Endothelial cell of umbilical vein (primary cell): ENCODE data around the gene OR2B6. TPM values are rescaled to one million over a fixed set of nuclear protein-coding genes. Genes with fewer than 3 reads are reported as not detected.

Experiments
- BruUV-seq: library from RNA; stranded (reverse); fragments of 400-500 nt; replicated peaks from 2 replicates; lab custom pipeline; 2021; lab: Mats Ljungman, UMichigan
- CTCF ChIA-PET: fragments of 300-600, 350-600 bp; sonication (Branson Sonifier 250); formaldehyde crosslinking; loops from one replicate; lab custom pipeline; 2021; ENCODE audit warnings: antibody characterized with exemption, inconsistent platforms; lab: Charles Lee
- POLR2A ChIA-PET: fragments of 300-600, 350-600 bp; sonication (Branson Sonifier 250); formaldehyde crosslinking; loops from one replicate; lab custom pipeline; 2021; ENCODE audit warnings: antibody characterized with exemption, inconsistent platforms; lab: Charles Lee
- DNase-seq: peaks from one replicate; pipeline ENCODE4 v3.0.0-alpha.2; 2011; ENCODE audit warnings: low read depth, low spot score
- FAIRE-seq: peaks from 2 replicates; lab custom pipeline; 2011; peaks lifted over from hg19 to GRCh38; lab: Jason Lieb, UNC
- H2AFZ ChIP-seq: 2 replicates; pipeline ENCODE4 v1.6.0; 2012; ENCODE audit warnings: low read depth, low read length, control low read depth, inconsistent platforms
- H3K27ac ChIP-seq: 2 replicates; pipeline ENCODE4 v1.5.1; 2011; ENCODE audit warnings: low read depth, mild to moderate bottlenecking, control low read depth, low read length, moderate library complexity; ENCODE audit not compliant: insufficient read depth
- H3K27me3 ChIP-seq, 2 experiments: 2 replicates each; pipeline versions ENCODE4 v1.6.0 to v1.6.1; 2011; ENCODE audit warnings: low read length in 2 of 2, mixed read lengths in 1 of 2; ENCODE audit not compliant: control insufficient read depth in 2 of 2, insufficient read depth in 2 of 2
- H3K36me3 ChIP-seq, 2 experiments: 2 replicates in 1 of 2; 3 replicates in 1 of 2; pipeline ENCODE4 v1.5.1; 2011; ENCODE audit warnings: low read length in 2 of 2, mild to moderate bottlenecking in 1 of 2, moderate library complexity in 1 of 2; ENCODE audit not compliant: control insufficient read depth in 2 of 2, insufficient read depth in 2 of 2; ENCODE audit errors: extremely low read depth in 1 of 2
- H3K4me1 ChIP-seq: 3 replicates; pipeline ENCODE4 v1.5.1; 2011; ENCODE audit warnings: mild to moderate bottlenecking, low read length; ENCODE audit not compliant: control insufficient read depth, insufficient read depth; ENCODE audit errors: extremely low read depth
- H3K4me2 ChIP-seq: 2 replicates; pipeline ENCODE4 v1.6.1; 2011; ENCODE audit warnings: low read length, control low read depth, mixed read lengths; ENCODE audit not compliant: insufficient read depth
- H3K4me3 ChIP-seq, 3 experiments: fragments of 200-600 bp in 1 of 3; sonication (generic), shearing (Covaris generic) in 1 of 3; replicated peaks in 1 of 3; 2 replicates each; pipeline ENCODE4 v1.5.1; 2011 to 2016; ENCODE audit warnings: control low read depth in 3 of 3, low read length in 3 of 3, mild to moderate bottlenecking in 2 of 3, inconsistent platforms in 1 of 3, low read depth in 1 of 3, moderate library complexity in 1 of 3; ENCODE audit not compliant: insufficient read depth in 1 of 3
- H3K79me2 ChIP-seq: 2 replicates; pipeline ENCODE4 v1.6.0; 2012; ENCODE audit warnings: low read length, inconsistent platforms; ENCODE audit not compliant: control insufficient read depth, insufficient read depth
- H3K9ac ChIP-seq: replicated peaks from 2 replicates; pipeline ENCODE3; 2011; ENCODE audit warnings: low read length, control low read depth; ENCODE audit not compliant: insufficient read depth; ENCODE audit errors: extremely low read depth
- H3K9me1 ChIP-seq: replicated peaks from 3 replicates; pipeline ENCODE4 v1.6.0; 2011; ENCODE audit warnings: mild to moderate bottlenecking, low read length; ENCODE audit not compliant: control insufficient read depth, insufficient read depth; ENCODE audit errors: extremely low read depth
- H3K9me3 ChIP-seq: replicated peaks from 2 replicates; pipeline ENCODE4 v1.5.1; 2012; ENCODE audit warnings: low read length, inconsistent platforms; ENCODE audit not compliant: control insufficient read depth, insufficient read depth
- H4K20me1 ChIP-seq: replicated peaks from 2 replicates; pipeline ENCODE3; 2011; ENCODE audit warnings: mild to moderate bottlenecking, low read length; ENCODE audit not compliant: control insufficient read depth, insufficient read depth; ENCODE audit errors: extremely low read depth
- EZH2 ChIP-seq: IDR thresholded peaks from 2 replicates; pipeline ENCODE4 v1.6.1; 2012; ENCODE audit warnings: borderline replicate concordance, low read depth, mild to moderate bottlenecking, moderate library complexity, low read length, inconsistent platforms; ENCODE audit not compliant: severe bottlenecking
- FOS ChIP-seq: IDR thresholded peaks from 2 replicates; pipeline ENCODE4 v1.6.1; 2011; ENCODE audit warnings: mild to moderate bottlenecking, low read length, moderate library complexity, borderline replicate concordance; ENCODE audit not compliant: insufficient read depth
- GATA2 ChIP-seq: IDR thresholded peaks from 2 replicates; pipeline ENCODE4 v1.7.0; 2011; ENCODE audit warnings: low read depth, mild to moderate bottlenecking, moderate library complexity, mixed read lengths, low read length; ENCODE audit not compliant: insufficient read length, insufficient read depth
- JUN ChIP-seq: IDR thresholded peaks from 2 replicates; pipeline ENCODE4 v1.6.1; 2011; ENCODE audit warnings: borderline replicate concordance, low read depth; ENCODE audit not compliant: insufficient read length, insufficient read depth
- MYC ChIP-seq: IDR thresholded peaks from one replicate; pipeline ENCODE4 v1.6.1; 2011; ENCODE audit warnings: mild to moderate bottlenecking, low read depth, low read length
- POLR2A ChIP-seq: IDR thresholded peaks from 2 replicates; pipeline ENCODE4 v1.6.1; 2012; ENCODE audit warnings: low read depth, mild to moderate bottlenecking, control low read depth, low read length
- POLR2AphosphoS5 ChIP-seq: IDR thresholded peaks from 2 replicates; pipeline ENCODE4 v1.6.1; 2012; ENCODE audit warnings: low read depth, mild to moderate bottlenecking, control low read depth, low read length, moderate library complexity; ENCODE audit not compliant: insufficient read depth
- dilution Hi-C: fragments of 300-500 bp; cut with MboI; formaldehyde crosslinking; loops from one replicate; pipeline ENCODE4 v1.15.0; 2019; ENCODE audit warnings: low sequenced_read_pairs; ENCODE audit not compliant: extremely low pct_ligation_motif_present
- intact Hi-C: fragments of 100-400 bp; cut with micrococcal nuclease; formaldehyde crosslinking; loops from one replicate; pipeline ENCODE4 v1.10.0; 2022
- polyA plus RNA-seq, 4 experiments: library from polyadenylated mRNA; depleted of rRNA in 3 of 4; stranded (reverse) in 3 of 4; unstranded in 1 of 4; fragments of >200 nt; gene quantifications; 2 replicates each; pipeline versions ENCODE4 v1.2.1 to v1.2.3, GENCODE V29; 2011 to 2012; ENCODE audit warnings: missing spikeins in 1 of 4
- total RNA-seq: library from RNA; stranded (reverse); gene quantifications from 2 replicates; pipeline ENCODE4 v1.2.3, GENCODE V29; 2021
- TF ChIP-seq, protein P1 (sequence below): IDR thresholded peaks from 2 replicates; pipeline ENCODE4 v1.6.1; 2011; ENCODE audit not compliant: insufficient read depth, insufficient read length
- TF ChIP-seq, protein P2 (sequence below), 2 donors: IDR thresholded peaks; 1 replicate in 1 of 2; 2 replicates in 1 of 2; pipeline ENCODE4 v1.5.1; 2011; ENCODE audit warnings: low read length in 2 of 2, mild to moderate bottlenecking in 2 of 2, moderate library complexity in 2 of 2, control low read depth in 1 of 2, inconsistent platforms in 1 of 2, low read depth in 1 of 2; ENCODE audit not compliant: insufficient read depth in 1 of 2; ENCODE audit errors: extremely low read depth in 1 of 2

OR2B6 gene
- total and polyA plus RNA-seq, 2 donors (not counting 3 experiments of a cell fraction or from before 2014, with no cell fraction given) = not detected

DNA sequence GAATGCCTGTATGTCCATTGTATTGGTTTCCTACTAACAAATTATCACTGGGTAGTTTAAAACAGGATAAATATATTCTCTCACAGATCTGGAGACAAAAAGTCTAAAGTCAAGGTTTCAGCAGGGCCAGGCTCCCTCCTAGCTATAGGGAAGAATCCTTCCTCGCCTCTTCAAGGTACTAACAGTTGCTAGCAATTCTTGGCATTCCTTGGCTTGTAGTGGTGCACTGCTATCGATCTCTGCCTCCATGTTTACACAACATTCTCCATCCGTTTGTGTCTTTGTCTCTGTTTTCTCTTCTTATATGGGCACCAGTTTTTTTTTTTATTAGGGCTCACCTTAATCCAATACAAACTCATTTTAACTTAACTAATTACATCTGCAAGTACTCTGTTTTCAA lies 48.9 kb downstream of the OR2B6 start:
- dilution Hi-C loops (no loop called here), intact Hi-C loops (no loop called here)
- POLR2A ChIA-PET = no interaction called here
- CTCF ChIA-PET = no interaction called here
- no TSS peak for BruUV-seq
- no peak overlapping the region for H2AFZ ChIP-seq
- no peak overlapping the region for H3K4me3 ChIP-seq
- no peak for FAIRE-seq
- no peak for TF ChIP-seq POLR2AphosphoS5
- no peak for TF ChIP-seq POLR2A
- TF ChIP-seq JUN = no peak
- no peak for TF ChIP-seq FOS
- TF ChIP-seq, protein P1, sequence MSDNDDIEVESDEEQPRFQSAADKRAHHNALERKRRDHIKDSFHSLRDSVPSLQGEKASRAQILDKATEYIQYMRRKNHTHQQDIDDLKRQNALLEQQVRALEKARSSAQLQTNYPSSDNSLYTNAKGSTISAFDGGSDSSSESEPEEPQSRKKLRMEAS = no peak
- TF ChIP-seq MYC = no peak
- TF ChIP-seq, protein P2, sequence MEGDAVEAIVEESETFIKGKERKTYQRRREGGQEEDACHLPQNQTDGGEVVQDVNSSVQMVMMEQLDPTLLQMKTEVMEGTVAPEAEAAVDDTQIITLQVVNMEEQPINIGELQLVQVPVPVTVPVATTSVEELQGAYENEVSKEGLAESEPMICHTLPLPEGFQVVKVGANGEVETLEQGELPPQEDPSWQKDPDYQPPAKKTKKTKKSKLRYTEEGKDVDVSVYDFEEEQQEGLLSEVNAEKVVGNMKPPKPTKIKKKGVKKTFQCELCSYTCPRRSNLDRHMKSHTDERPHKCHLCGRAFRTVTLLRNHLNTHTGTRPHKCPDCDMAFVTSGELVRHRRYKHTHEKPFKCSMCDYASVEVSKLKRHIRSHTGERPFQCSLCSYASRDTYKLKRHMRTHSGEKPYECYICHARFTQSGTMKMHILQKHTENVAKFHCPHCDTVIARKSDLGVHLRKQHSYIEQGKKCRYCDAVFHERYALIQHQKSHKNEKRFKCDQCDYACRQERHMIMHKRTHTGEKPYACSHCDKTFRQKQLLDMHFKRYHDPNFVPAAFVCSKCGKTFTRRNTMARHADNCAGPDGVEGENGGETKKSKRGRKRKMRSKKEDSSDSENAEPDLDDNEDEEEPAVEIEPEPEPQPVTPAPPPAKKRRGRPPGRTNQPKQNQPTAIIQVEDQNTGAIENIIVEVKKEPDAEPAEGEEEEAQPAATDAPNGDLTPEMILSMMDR (IDR thresholded peaks at IDR 0.05; ENCODE audit: extremely low read depth in 1 of 2, insufficient read depth in 1 of 2, low read depth in 1 of 2, low read length in 2 of 2) = no peak
- no peak for TF ChIP-seq EZH2
- no peak for TF ChIP-seq GATA2
- H4K20me1 ChIP-seq = no peaks in the 10 kb centered on the region
- no peak for DNase-seq
- no peak overlapping the region for H3K9ac ChIP-seq
- no peaks in the 10 kb centered on the region for H3K79me2 ChIP-seq
- H3K27ac ChIP-seq = no peak overlapping the region
- no peaks in the 10 kb centered on the region for H3K9me1 ChIP-seq
- no peaks in the 10 kb centered on the region for H3K9me3 ChIP-seq
- no peaks in the 10 kb centered on the region for H3K36me3 ChIP-seq
- H3K27me3 ChIP-seq = no peaks in the 10 kb centered on the region
- no peaks in the 10 kb centered on the region for H3K4me1 ChIP-seq
- H3K4me2 ChIP-seq = no peak overlapping the region

Other genes starting within 250 kb of the OR2B6 start
- gene OR2B2, start 44.8 kb upstream of the OR2B6 start, total RNA-seq = not detected in 2 replicates
- gene OR2B2, start 44.8 kb upstream of the OR2B6 start, polyA plus RNA-seq = not detected in 2 replicates
- 0.27 and 0.30 TPM in 2 replicates for gene ZNF165, start 123.3 kb downstream of the OR2B6 start, total RNA-seq
- 0.03 and 0.11 TPM in 2 replicates for gene ZNF165, start 123.3 kb downstream of the OR2B6 start, polyA plus RNA-seq
- 7.7 and 8.9 TPM in 2 replicates for gene ZSCAN16, start 167.4 kb downstream of the OR2B6 start, total RNA-seq
- 3.7 and 4.9 TPM in 2 replicates for gene ZSCAN16, start 167.4 kb downstream of the OR2B6 start, polyA plus RNA-seq
- gene ZKSCAN8, start 184.6 kb downstream of the OR2B6 start, total RNA-seq = 19.7 and 21.2 TPM in 2 replicates
- gene ZKSCAN8, start 184.6 kb downstream of the OR2B6 start, polyA plus RNA-seq = 6.6 and 9.4 TPM in 2 replicates